ENCODE results near the gene OAS2. TPM values are rescaled to one million over a fixed set of nuclear protein-coding genes. Genes with fewer than 3 reads are reported as not detected.

OAS2 gene
- total RNA-seq, 1 donor from 2014 or later = 36.6 TPM

GRCh38 chr12:113014565-113014964 lies 36.2 kb downstream of the OAS2 start:
- DNase-seq (ENCODE audit: low spot score) = no peak

- no peak for DNase-seq (ENCODE audit: low spot score)
These were observed 38.5 kb downstream of the OAS2 start for GRCh38 chr12:113016796-113017195.

GRCh38 chr12:113019025-113019424 lies 40.7 kb downstream of the OAS2 start:
- DNase-seq (ENCODE audit: low spot score) = no peak

- DNase-seq (ENCODE audit: low spot score) = no peak
These were observed 43.2 kb downstream of the OAS2 start for GRCh38 chr12:113021500-113021899.

GRCh38 chr12:113022563-113023297 lies 44.4 kb downstream of the OAS2 start:
- DNase-seq (ENCODE audit: low spot score) = no peak

GRCh38 chr12:113027726-113028125 lies 49.4 kb downstream of the OAS2 start:
- no peak for DNase-seq (ENCODE audit: low spot score)

- DNase-seq (ENCODE audit: low spot score) = no peak
These were observed 52.7 kb downstream of the OAS2 start for GRCh38 chr12:113030875-113031525.

- DNase-seq (ENCODE audit: low spot score) = no peak
These were observed 61.7 kb downstream of the OAS2 start for GRCh38 chr12:113039911-113040445.

GRCh38 chr12:113040722-113041171 lies 62.4 kb downstream of the OAS2 start:
- DNase-seq (ENCODE audit: low spot score) = no peak

GRCh38 chr12:113041560-113041959 lies 63.2 kb downstream of the OAS2 start:
- no peak for DNase-seq (ENCODE audit: low spot score)

- no peak for DNase-seq (ENCODE audit: low spot score)
These were observed 64.9 kb downstream of the OAS2 start for GRCh38 chr12:113043240-113043639.

GRCh38 chr12:113044516-113044915 lies 66.2 kb downstream of the OAS2 start:
- no peak for DNase-seq (ENCODE audit: low spot score)

- no peak for DNase-seq (ENCODE audit: low spot score)
These were observed 70.4 kb downstream of the OAS2 start for GRCh38 chr12:113048716-113049127.

GRCh38 chr12:113049976-113050742 lies 71.8 kb downstream of the OAS2 start:
- no peak for DNase-seq (ENCODE audit: low spot score)

GRCh38 chr12:113050795-113051194 lies 72.5 kb downstream of the OAS2 start:
- DNase-seq (ENCODE audit: low spot score) = no peak

GRCh38 chr12:113051759-113052158 lies 73.4 kb downstream of the OAS2 start:
- no peak for DNase-seq (ENCODE audit: low spot score)

GRCh38 chr12:113052326-113052725 lies 74.0 kb downstream of the OAS2 start:
- no peak for DNase-seq (ENCODE audit: low spot score)

GRCh38 chr12:113054948-113055486 lies 76.7 kb downstream of the OAS2 start:
- DNase-seq (ENCODE audit: low spot score) = no peak

GRCh38 chr12:113055594-113056380 lies 77.5 kb downstream of the OAS2 start:
- DNase-seq (ENCODE audit: low spot score) = no peak

GRCh38 chr12:113056381-113056630 lies 78.0 kb downstream of the OAS2 start:
- DNase-seq (ENCODE audit: low spot score) = no peak

All from mesenteric fat pad (tissue), 1 donor.